Putamen (tissue), 1 donor: ENCODE results near the gene EBPL.
A peak's percentile ranks its signal among the peaks of the same experiment; 100 is the strongest.

ENCODE experiments used
- DNase-seq: peaks from one replicate; pipeline ENCODE4 v3.0.0-alpha.2; 2016; ENCODE audit warnings: low spot score

The EBPL gene

DNA sequence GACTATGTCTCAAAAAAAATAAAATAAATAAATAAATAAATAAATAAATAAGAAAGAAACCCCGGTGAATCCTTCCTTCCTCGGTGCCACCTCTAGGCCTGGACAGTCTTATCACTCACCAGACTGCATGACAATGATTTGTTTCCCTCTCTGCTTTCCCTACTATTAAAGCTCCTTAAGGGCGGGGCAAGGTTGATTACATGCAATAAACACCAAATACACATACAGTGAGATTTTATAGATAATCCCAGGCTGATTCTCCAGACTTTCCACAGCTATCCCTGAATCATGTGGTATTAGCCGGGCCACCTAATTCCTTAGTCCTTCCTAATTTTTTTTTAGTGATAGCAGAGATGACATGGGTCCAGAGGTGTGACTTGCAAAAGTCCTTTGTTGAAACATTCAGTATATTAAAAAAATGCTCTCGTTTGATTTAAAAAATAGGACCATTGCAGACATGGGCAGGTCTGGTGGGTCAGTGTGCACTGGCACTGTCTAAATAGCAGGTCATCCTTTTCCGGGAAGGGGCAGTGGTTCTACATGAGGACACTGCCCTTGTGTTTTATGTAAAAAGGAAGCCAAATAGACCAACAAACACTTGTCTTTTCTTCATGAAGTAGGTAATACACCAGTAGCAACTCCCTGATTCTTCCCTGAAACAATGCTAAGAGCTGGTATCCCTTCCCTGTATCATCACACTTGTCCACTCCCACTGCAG lies 14.5 kb downstream of the EBPL start:
- no peak for DNase-seq

DNA sequence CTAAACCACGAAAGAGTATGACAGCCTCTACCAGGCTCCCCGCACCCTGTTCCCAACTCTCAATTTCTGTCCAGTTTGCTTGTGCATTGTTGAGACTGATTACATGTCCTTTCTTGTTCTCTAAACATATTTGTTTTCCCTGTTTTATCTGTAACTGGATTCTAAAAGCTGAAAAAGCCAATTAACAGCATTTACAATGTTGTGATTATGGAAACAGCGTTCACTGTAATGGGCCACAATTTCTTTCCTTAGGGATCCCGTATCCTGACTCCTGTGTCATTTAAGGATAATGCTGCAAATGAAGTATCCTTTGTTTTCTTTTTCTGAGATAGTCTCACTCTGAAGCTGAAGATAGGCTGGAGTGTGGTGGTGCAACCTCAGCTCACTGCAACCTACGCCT lies 20.5 kb downstream of the EBPL start:
- no peak for DNase-seq

DNA sequence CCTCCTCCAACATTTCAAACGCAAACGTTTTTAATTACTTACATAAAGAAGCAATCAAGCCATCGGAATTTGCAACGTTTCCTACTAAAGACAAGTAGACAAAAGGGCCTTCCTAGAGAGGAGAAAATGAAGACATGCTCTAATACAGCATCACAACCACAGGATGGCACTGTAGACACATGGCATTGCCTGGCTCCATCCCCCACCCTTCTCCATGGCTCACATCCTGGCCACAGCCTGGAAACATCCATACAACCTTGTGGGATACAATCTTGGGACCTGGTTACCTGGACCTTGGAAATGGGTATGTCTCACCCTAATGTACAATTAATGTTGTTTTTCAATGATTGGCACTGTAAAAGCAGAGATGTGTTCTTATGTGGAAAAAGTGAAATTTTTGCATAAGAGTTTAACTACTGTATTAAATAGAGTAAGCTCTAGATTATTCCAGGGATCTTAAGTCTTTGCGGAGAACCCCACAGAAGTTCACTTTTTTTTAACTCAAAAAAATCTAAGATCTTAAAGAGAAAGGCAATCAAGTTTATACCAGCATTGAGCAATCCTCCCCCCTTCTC lies 21.5 kb downstream of the EBPL start:
- DNase-seq = peak; percentile 62

DNA sequence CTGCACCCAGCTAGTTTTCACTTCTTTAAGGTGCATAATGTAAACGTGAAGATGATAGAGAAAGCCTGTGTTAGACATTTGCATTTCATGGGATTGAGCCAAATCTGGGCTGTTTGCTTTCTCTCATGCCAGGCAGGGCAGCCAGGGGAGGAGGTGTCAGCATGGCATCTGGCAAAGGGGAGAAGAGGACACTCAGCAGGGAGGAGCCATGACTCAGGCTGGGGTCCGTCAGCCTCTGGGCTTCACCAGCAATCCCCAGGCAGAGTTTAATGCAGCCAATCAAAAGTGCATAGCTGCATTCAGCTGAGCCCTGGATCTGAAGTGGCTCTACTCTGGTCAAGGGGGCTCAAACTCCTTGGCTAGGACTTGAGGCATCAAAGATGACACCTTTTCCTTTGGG lies 23.5 kb downstream of the EBPL start:
- no peak for DNase-seq

DNA sequence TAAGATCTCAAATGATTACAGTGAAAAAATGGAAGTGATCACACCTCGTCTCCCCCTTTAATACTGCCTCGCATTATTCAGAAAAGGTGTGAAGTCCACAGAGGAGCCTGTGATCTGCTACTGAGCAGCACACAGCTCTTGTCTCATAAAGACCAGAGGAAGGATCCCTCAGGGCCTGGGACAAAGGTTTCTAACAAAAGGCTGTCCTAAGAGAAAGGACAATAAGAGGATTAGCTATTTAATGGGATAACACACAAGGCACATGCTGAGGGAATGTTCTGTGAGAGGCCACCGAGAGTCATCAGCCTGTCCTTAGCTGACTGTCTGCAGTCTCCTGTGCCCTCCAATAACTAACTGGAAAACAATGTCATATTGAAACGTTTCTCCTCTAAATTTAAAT lies 26.7 kb downstream of the EBPL start:
- no peak for DNase-seq

DNA sequence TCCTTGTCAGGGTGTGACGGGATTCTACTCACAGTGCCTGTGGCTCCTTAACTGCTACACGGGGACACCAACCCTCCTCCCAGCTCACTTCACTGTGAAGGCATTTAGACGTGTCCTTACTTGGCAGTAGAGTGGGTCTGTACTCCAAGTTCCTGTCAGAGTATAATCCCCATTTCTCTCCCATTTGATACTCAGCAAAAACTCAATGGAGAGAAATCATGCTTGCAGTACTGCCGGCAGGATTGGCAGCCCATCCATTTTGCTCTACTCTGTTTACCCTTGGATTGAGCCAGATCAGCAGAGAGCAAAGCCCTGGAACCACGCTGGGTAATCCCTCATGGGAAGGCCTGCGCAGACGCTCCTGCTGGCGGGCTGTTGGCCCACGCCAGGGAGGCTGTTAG lies 34.0 kb downstream of the EBPL start:
- no peak for DNase-seq

DNA sequence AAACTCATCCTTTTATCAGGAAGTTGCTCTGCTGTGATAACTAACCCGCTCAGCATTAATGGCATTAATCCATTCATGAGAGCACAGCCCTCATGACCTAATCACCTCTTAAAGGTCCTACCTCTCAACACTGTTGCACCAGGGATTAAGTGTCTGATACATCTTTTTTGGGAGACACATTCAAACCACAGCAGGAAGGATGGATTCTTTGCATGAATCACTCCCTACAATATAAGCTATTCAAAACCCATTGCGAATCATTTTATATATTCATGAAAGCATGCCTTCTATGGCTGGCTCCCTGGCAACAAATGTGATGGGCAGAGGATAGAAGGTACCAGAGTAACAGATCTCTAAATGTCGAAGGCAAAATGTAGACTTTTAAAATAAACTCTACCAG lies 35.4 kb downstream of the EBPL start:
- DNase-seq = no peak

DNA sequence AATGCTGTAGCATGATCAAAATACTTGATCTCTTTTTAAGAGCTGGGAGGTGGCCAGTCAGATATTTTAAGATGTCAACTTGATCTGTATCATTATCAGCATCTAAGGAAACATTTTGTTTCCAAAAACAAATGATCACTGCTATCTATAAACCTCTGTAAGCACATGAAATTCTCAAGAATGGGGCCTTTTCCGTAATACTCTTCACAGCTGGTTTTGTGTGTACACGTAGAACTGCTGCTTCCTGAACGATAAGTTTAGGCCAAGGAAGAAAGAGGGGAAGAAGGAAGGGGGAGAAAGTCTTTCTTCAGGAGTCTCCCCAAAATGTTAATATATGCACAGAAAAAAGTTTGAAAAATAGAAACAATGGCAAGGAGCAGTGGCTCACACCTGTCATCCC lies 37.3 kb downstream of the EBPL start:
- DNase-seq = no peak

DNA sequence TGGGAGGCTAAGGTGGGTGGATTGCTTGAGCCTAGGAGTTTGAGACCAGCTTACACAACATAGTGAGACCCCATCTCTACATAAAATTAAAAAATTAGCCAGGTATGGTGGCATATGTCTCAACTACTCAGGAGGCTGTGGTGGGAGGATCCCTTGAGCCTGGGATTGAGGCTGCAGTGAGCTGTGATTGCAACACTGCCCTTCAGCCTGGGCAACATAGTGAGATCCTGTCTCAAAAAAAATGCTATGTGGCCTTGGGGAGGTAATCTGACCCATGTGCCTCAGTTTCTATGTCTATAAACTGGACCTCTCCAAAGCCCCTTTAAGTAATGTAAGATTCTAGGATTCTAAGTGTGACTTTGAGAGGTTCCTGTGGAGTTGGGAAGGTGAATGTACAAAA lies 37.8 kb downstream of the EBPL start:
- no peak for DNase-seq

DNA sequence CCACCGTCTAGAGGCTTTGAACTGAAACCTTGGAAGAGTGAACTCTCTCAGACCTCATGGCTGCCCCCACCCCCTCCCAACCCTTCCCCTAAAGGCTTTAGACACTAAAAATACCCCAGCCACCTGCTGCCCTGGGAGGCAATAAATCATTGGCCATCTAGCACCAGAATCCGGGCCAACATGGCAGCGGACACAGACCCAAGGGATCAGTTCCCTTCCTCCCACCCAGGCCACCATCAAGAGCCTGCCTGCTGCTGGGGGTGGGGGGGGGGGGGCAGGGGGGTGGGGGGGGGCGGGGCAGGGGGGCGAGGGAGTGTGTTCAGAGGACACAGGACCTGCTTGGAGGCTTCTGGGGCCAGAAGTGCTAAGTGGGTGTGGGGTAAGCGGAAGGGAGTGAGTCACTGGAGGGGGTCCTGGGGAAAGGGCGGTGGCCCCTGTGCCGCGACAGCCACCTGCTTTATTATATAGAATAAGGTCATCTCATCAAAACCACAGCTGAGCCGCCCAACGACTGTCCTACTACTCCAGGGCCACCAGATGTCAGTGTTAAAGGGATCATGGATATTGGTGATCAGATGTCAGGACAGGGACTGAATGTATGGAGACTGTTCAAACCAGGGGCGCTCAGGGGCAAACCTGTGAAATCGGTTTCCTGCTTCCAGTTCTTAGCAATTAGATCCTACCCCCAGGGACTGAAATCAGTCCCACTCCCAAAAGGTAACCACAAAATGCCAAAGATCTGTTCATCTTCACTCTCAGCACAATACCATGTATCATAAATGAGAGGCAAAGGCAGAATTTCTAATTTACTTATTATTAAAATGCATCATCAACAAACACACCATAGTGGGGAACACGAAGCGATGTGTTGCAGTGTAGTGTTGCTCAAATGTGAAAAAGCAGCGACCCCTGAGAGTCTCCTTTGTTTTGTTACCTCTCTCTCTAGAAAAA lies 38.7 kb downstream of the EBPL start:
- no peak for DNase-seq

DNA sequence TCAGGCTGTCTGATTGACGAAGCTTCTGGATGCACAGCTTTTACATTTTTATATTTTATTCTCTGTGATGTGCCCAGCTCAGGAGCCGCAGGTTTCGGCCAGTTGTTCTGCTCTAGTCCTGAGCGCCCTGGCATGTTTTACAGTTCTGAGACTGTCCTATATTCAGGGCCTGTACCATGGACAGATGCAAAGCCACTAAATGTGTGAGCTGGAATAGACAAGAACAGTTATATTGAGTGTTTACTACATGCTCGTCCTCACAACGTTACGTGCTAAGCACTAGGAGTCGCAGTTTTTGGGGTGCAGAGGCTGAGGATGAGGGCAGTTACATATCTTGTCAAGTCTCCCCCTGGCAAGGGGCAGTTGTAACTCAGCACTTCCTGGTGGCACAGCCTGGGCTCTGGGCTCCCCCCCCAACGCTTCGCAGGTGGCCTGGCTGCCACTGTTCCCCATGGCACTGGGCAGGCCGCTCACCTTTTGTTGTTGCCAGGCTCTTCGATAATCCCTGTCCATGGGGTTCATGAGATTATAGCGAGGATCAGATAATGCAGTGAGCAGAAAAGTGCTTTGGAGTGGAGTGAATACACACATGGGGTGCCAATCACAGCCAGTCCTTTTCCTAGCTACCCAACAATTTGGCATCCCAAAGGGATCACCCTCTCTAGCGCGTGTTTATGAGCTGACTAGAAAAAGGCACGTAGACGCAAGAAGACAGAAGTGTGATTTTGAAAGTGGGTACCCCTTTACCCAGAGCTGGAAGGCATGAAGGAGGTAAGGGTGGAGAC lies 39.5 kb downstream of the EBPL start:
- DNase-seq = no peak

DNA sequence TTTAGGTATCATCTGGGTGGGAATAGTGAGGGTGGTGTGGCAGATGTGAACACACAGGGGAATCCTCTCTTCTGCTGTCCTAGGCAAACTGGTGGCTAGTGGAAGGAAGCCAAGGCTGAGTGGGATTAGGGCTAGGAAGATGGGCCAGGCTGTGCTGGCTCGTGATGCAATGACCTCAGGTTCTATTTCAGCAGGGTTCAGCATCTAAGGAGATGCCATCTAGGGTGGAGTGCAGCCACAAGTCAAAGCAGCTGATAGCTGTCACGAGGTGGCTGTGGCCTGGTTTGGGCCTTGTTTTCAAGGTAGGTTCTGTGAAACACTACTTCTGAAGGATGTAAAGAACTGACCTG lies 41.3 kb downstream of the EBPL start:
- DNase-seq = no peak

DNA sequence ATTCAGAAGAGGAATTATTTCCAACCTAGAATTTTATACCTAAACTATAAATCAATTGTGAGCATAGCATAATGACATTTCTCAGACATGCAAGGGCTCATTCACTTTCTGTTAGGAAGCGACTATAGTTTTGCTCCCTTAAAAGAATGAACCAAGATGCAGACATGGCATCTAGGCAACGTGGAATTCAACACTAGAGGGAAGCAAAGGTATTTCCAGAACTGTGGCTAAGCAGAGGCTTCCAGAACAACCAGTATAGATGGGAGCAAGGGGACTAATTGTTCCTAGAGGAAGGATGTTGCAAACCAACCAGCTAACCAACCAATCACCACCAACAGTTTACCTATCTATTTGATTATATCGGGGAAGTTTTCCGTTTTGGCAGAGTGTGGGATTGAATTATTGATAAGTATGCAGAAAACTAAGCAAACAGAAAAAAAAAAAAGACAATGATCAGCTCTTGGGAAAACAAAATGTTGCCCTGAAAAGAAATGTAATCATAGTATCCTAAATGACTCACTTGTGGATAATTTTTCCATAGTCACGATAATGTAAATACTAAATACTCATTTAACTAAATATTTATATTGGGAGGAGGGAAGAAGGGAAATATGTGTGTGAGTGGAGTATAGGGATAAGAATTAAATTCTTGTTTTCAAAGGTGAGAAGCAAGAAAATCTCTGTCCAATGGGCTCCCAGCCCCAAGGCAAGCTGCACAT lies 41.9 kb downstream of the EBPL start:
- DNase-seq = no peak

DNA sequence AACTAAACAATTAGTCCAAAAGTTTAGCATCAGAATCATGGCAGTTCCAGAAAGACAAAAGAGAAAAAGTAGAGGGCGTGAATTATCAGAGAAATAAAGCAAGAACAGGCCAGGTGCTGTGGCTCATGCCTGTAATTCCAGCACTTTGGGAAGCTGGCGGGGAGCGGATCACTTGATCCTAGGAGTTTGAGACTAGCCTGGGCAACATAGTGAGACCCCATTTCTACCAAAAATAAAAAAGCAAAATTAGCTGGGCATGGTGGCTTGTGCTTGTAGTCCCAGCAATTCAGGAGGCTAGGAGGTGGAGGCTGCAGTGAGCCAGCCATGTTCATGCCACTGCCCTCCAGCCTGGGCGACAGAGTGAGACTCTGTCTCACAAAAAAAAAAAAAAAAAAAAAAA lies 44.6 kb downstream of the EBPL start:
- DNase-seq = no peak

DNA sequence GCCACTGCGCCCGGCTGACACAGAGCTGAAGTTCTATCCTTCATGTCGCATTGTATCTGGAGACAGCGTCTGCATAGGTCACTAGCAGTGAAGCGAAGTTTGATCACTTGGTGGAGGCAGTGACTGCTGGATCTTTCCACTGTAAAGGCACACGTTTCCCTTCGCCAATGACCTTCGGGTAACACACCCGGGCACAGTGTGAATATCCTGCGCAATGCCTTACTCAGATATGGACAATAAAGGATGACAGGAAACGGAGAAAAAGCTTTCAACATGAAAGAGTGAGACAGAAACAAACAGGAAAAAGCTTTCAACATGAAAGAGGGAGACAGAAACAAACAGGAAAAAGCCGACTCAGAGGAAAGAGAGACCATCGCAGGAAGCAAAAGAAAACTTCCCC lies 45.8 kb downstream of the EBPL start:
- no peak for DNase-seq

DNA sequence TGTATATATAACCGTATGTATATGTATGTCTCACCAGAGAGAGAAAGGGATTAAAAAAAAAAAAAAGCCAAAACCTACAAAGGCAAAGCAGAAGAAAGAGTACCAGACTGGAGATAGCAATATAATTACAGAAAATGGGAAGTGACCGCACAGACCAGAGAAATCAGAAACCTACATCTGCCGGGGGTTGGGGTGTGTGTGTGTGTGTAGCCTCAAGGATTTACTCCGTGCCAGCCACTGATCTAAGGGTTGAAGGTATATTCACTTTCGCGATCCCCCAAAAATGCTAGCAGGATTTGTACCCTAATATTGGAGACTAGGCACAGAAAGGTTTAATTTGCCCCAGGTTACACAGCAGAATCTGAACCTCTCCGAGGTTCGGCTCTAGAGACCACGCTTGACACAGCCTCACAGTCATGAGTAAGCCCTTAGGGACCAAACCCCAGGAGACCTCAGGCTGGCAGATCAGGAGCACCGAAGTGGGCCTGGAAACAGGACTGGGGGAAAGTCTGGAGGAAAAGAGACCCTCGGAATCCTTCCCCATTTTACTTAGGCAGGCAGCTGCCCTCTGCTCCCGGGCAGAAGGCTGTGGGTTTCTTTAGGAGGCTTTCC lies 48.1 kb downstream of the EBPL start:
- no peak for DNase-seq

DNA sequence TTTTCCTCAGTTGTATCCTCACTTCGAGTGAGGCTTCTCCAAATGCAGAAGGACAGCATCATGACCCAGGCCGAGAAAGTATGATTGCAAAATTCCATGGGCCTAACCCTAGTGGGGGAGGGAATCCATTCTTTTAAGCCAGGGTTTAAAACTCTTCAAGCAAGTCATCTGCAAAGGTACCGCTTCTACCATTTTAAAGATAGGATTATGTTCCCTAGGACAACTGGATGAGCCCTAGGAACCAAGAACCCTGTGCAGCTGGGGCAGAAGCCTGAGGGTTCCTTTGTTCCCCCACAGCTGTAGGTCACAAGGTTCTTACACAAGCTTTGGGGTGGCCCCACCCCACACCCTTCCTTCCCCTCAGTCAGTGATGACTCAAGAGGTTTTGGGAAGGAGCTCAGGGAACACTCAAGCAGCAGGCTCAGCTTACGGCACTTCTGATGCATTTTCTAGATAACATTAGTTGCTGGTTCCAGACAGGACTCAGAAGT lies 49.4 kb downstream of the EBPL start:
- peak; percentile 16 for DNase-seq

DNA sequence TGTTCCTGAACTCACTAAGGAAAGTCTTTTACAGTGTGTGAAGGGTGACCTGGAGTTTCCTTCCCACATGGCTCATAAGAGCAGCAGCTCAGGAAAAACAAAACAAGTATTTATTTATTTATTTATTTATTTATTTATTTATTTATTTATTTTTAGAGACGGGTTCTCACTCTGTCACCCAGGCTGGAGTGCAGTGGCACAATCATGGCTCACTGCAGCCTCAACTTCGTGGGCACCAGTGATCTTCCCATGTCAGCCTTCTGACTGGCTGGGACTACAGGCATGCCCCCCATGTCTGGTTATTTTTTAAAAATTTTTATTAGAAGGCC lies 52.6 kb downstream of the EBPL start:
- DNase-seq = no peak

DNA sequence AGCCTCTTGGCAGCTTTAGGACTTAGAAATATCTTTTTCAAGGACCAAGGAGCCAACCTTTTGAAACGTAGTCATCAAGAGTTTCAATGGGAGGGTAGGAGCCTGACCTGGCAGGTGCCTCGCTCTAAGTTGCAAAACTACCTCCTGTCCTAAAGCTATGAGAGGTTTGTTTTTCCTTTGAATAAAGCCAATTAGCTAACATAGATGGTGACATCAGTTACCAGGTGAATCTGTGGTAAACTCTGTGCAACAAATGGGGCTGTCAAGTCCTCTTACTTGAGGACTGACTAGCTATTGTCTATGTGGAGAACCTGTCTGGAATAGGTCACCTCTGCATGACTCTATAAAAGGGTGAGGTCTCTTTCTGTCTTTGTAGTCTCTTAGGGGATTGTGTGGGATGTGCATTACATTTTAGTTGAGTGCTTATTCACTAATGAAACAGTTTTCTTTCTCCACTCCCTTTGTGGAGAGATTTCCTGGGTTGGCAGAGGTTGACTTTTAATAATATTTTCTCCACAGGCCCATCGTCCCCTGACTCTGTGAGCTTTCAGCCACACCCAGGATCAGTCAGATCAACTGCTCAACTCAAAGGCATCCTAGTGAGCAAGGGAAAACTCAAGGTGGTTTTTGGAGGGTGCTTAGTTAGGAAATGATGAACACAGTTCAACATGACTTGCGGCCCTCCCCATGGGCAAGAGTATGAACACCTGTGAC lies 53.1 kb downstream of the EBPL start:
- no peak for DNase-seq

DNA sequence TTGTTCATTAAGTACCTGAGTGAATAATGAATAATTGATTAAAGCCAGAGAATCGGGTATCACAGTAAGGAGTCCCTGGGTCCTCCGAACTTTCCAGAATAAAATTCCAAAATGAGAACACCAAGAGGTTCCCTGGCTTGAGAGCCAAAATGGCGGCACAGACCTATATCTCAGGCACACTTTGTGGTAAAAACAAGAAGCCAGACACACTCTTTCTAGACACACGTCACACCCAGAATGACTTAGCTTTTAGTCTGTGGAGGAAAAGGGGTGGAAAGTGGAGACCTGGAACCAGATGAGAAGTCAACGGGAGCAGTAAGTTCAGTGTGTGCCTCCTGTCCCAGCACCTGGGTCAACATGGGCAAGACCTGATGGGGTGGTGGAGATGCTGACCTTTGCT lies 54.6 kb downstream of the EBPL start:
- no peak for DNase-seq
